A549 (cell line): ENCODE data around the gene NANOS2.

ENCODE experiments used
- CEBPB ChIP-seq, 2 experiments: fragments of >200 bp in 1 of 2; sonication (Bioruptor Twin) in 1 of 2; formaldehyde crosslinking in 1 of 2; IDR thresholded peaks; 2 replicates each; pipeline ENCODE4 v1.6.1; 2012 to 2016
- EP300 ChIP-seq, 2 experiments: fragments of >200 bp; sonication (Bioruptor Twin); formaldehyde crosslinking; IDR thresholded peaks; 2 replicates in 1 of 2; 3 replicates in 1 of 2; pipeline ENCODE4 v1.6.1; 2016 to 2017
- HOXB5 ChIP-seq: fragments of 250-450 bp; sonication (Bioruptor Pico); IDR thresholded peaks from 2 replicates; pipeline ENCODE4 v1.5.0; 2020; ENCODE audit warnings: mild to moderate bottlenecking, moderate library complexity
- RAD21 ChIP-seq, 2 experiments: fragments of >200 bp in 1 of 2; sonication (Bioruptor Twin) in 1 of 2; formaldehyde crosslinking in 1 of 2; IDR thresholded peaks in 1 of 2; conservative IDR thresholded peaks in 1 of 2; 2 replicates in 1 of 2; 3 replicates in 1 of 2; pipeline ENCODE4 v1.6.1; 2012 to 2018; ENCODE audit warnings: inconsistent platforms in 1 of 2
- TF ChIP-seq, protein P1 (sequence below): fragments of >200 bp; sonication (Bioruptor Twin); formaldehyde crosslinking; IDR thresholded peaks from 3 replicates; pipeline ENCODE4 v1.5.1; 2016
- TF ChIP-seq, protein P2 (sequence below): fragments of 250-450 bp; sonication (Bioruptor Pico); IDR thresholded peaks from 2 replicates; pipeline ENCODE4 v1.5.0; 2021; ENCODE audit warnings: mild to moderate bottlenecking, moderate library complexity, borderline replicate concordance
- TF ChIP-seq, protein P3 (sequence below): fragments of 200-600 bp; sonication (generic); IDR thresholded peaks from 2 replicates; pipeline ENCODE4 v1.6.1; 2016; ENCODE audit warnings: antibody characterized with exemption, mild to moderate bottlenecking, moderate library complexity

DNA sequence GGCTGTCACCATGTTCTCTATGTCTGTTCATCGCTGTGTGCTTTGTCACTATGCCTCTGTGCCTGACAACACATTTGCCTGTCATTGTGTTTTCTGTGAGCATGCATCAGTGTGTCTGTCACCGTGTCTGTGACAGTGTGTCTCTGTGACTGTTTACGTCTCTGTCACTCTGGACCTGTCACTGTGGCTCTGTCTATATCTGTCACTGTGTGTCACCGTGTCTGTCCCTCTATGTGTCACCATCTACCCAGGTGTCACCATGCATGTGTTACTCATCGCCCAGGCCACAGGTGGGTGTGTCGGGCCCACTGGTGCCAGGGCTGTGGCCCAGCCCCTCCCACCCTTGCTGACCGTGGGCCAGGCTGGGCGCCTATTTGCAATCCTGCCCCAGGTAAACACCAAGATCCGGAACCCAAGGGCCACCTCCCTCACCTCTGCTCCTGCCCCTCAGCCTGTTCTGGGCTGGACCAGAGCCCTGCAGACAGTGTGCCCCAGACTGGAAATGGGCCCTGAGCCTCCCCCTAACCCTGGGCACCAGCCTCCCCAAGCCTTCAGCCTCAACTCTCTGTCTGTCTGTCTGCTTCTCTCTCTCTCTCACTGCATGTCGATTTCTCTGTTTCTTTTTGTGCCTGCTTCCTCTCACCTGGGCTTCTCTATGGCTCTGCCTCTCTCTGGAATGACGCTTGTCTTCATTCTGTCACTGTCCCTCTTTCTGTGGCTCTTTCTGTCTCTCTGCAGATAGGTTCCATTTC lies 36.4 kb downstream of the NANOS2 start:
- TF ChIP-seq, protein P1, sequence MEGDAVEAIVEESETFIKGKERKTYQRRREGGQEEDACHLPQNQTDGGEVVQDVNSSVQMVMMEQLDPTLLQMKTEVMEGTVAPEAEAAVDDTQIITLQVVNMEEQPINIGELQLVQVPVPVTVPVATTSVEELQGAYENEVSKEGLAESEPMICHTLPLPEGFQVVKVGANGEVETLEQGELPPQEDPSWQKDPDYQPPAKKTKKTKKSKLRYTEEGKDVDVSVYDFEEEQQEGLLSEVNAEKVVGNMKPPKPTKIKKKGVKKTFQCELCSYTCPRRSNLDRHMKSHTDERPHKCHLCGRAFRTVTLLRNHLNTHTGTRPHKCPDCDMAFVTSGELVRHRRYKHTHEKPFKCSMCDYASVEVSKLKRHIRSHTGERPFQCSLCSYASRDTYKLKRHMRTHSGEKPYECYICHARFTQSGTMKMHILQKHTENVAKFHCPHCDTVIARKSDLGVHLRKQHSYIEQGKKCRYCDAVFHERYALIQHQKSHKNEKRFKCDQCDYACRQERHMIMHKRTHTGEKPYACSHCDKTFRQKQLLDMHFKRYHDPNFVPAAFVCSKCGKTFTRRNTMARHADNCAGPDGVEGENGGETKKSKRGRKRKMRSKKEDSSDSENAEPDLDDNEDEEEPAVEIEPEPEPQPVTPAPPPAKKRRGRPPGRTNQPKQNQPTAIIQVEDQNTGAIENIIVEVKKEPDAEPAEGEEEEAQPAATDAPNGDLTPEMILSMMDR = no peak
- TF ChIP-seq EP300 (IDR thresholded peaks at IDR 0.05) = no peak
- no peak for TF ChIP-seq CEBPB (IDR thresholded peaks at IDR 0.05)
- no peak for TF ChIP-seq RAD21 (conservative IDR thresholded peaks at IDR 0.05 in 1 of 2, IDR thresholded peaks at IDR 0.05 in 1 of 2)
- TF ChIP-seq, protein P2, sequence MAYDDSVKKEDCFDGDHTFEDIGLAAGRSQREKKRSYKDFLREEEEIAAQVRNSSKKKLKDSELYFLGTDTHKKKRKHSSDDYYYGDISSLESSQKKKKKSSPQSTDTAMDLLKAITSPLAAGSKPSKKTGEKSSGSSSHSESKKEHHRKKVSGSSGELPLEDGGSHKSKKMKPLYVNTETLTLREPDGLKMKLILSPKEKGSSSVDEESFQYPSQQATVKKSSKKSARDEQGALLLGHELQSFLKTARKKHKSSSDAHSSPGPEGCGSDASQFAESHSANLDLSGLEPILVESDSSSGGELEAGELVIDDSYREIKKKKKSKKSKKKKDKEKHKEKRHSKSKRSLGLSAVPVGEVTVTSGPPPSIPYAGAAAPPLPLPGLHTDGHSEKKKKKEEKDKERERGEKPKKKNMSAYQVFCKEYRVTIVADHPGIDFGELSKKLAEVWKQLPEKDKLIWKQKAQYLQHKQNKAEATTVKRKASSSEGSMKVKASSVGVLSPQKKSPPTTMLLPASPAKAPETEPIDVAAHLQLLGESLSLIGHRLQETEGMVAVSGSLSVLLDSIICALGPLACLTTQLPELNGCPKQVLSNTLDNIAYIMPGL (CRISPR knock-in tag) = no peak
- TF ChIP-seq, protein P3, sequence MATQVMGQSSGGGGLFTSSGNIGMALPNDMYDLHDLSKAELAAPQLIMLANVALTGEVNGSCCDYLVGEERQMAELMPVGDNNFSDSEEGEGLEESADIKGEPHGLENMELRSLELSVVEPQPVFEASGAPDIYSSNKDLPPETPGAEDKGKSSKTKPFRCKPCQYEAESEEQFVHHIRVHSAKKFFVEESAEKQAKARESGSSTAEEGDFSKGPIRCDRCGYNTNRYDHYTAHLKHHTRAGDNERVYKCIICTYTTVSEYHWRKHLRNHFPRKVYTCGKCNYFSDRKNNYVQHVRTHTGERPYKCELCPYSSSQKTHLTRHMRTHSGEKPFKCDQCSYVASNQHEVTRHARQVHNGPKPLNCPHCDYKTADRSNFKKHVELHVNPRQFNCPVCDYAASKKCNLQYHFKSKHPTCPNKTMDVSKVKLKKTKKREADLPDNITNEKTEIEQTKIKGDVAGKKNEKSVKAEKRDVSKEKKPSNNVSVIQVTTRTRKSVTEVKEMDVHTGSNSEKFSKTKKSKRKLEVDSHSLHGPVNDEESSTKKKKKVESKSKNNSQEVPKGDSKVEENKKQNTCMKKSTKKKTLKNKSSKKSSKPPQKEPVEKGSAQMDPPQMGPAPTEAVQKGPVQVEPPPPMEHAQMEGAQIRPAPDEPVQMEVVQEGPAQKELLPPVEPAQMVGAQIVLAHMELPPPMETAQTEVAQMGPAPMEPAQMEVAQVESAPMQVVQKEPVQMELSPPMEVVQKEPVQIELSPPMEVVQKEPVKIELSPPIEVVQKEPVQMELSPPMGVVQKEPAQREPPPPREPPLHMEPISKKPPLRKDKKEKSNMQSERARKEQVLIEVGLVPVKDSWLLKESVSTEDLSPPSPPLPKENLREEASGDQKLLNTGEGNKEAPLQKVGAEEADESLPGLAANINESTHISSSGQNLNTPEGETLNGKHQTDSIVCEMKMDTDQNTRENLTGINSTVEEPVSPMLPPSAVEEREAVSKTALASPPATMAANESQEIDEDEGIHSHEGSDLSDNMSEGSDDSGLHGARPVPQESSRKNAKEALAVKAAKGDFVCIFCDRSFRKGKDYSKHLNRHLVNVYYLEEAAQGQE = no peak
- no peak for TF ChIP-seq HOXB5 (CRISPR knock-in tag)
